ENCODE data around the gene CHAC1.
"Not testable (repeated sequence)": the region's sequence is repeated elsewhere in the genome, so short reads cannot be mapped to it uniquely, and the experiment has no call there.

The CHAC1 gene

DNA sequence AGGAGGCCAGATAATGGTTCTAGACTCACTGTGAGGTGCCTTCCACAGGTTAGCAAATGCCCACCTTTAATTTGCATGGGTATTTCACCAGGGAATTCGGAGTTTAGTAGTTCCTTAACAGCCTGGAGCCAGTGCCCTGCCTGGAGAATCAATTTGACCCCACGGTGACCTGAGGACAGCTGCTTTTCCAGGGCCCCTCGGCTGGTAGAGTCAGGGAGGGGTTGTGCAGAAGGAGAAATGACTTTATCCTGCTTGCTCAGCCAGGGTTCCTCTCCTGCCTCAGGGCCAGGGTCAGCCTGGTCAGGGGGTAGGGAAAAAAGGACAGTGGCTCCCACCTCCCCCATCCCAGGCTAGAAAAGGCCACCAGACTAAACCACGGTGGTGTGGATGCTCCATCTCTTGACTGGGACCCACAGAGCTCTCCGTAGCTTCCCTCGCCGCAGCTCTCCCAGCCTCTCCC is 12.2 kb upstream of the CHAC1 start:
- no peaks in the 10 kb centered on the region for H3K36me3 Mint-ChIP-seq (ENCODE audit: low read depth)
- peaks cover 34% of the 10 kb centered on the region for H3K4me1 Mint-ChIP-seq (ENCODE audit: low read depth)
- no peak overlapping the region for H3K27ac Mint-ChIP-seq
- peak overlapping the region; percentile 65 for H3K4me3 Mint-ChIP-seq
- no peaks in the 10 kb centered on the region for H3K27me3 Mint-ChIP-seq
- no peaks in the 10 kb centered on the region for H3K9me3 Mint-ChIP-seq

DNA sequence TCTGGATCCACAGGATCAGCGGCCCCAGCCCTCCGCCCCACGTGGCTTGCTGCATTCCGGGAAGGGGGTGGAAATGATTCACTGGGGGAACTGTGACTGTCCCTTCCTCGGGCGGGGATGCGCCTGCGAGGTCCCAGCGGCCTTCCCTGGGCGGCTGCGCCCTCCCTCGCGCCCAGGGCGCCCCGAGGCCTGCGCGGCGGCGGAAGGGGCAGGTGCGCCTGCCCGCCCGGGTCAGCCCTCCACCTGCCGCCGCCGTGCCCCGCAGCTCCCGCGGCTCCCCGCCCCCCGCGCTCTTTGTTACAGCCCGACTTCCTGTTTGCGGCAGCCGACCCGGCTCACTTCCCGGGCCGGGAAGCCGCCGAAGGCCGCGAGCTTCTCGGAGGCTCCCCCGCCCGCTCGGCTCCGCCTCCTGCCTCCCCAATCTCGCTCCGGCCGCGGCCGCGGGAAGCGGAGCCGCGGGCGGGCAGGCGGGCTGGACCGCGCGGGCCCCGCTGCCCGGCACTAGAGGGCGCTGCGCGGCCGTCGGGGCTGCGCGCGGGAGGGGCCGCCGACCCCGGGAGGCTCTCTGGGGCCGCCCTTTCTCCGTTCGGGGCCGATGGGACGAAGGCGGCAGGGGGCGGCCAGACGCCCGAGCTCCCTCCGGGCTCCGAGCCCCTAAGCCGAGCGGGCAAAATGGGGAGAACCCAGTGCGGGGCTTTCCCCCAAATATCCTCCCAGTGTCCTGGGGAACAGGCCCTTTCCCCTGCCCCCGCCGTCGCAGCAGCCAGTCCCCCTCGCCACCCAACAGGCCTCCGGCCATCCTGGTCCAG is 11.5 kb upstream of the CHAC1 start:
- H3K4me1 Mint-ChIP-seq (ENCODE audit: low read depth) = peaks cover 34% of the 10 kb centered on the region
- H3K4me3 Mint-ChIP-seq = peak overlapping the region; percentile 80
- no peaks in the 10 kb centered on the region for H3K27me3 Mint-ChIP-seq
- no peaks in the 10 kb centered on the region for H3K9me3 Mint-ChIP-seq
- no peak overlapping the region for H3K27ac Mint-ChIP-seq
- H3K36me3 Mint-ChIP-seq (ENCODE audit: low read depth) = no peaks in the 10 kb centered on the region

DNA sequence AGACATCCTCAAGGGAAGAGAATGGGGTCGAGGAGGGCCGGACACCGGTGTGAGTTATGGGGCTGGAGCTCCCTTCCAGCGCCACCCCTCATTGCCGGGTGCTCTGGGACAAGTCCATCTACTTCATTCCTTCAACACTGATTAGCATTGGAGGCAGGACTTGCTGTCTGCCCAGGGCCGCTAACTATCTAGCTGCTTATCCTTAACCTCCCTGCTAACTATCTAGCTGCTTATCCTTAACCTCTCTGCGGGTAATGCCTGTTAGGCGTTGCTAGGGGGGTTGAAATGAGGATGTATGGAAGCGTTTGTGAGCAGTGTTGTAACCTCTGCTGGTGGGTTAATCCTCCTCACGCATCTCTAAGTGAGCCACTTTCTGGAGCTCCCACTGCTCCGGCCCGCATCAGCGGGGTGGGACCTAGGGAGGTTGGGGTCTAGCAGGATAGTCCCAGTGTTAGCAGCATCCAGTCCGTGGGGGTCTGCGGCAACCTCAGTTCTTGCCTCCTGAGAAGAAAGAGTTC is 10.9 kb upstream of the CHAC1 start:
- Mint-ChIP-seq H3K9me3 (no peaks in the 10 kb centered on the region), H3K4me1 (ENCODE audit: low read depth) (peaks cover 34% of the 10 kb centered on the region), H3K36me3 (ENCODE audit: low read depth) (no peaks in the 10 kb centered on the region), H3K4me3 (peak overlapping the region; percentile 80), H3K27me3 (no peaks in the 10 kb centered on the region), H3K27ac (peak overlapping the region; percentile 59)

DNA sequence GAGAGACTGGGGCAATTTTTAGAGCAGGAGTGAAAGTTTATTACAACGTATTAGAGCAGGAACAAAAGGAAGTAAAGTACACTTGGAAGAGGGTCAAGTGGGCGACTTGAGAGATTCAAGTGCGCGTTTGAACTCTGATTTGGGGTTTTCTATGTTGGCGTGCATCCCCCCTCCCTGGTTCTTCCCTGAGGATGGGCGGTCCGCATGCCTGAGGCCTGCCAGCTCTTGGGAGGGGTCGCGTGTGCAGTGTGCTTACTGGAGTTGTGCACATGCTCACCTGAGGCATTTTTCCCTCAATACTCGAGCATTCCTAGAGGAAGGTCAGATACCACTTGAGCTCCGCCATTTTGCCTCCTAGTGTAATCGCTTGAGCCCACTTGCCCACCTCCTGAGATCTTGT is 10.4 kb upstream of the CHAC1 start:
- H3K4me3 Mint-ChIP-seq = peak overlapping the region; percentile 80
- no peaks in the 10 kb centered on the region for H3K27me3 Mint-ChIP-seq
- H3K36me3 Mint-ChIP-seq (ENCODE audit: low read depth) = no peaks in the 10 kb centered on the region
- H3K4me1 Mint-ChIP-seq (ENCODE audit: low read depth) = peaks cover 34% of the 10 kb centered on the region
- H3K9me3 Mint-ChIP-seq = no peaks in the 10 kb centered on the region
- peak overlapping the region; percentile 59 for H3K27ac Mint-ChIP-seq

DNA sequence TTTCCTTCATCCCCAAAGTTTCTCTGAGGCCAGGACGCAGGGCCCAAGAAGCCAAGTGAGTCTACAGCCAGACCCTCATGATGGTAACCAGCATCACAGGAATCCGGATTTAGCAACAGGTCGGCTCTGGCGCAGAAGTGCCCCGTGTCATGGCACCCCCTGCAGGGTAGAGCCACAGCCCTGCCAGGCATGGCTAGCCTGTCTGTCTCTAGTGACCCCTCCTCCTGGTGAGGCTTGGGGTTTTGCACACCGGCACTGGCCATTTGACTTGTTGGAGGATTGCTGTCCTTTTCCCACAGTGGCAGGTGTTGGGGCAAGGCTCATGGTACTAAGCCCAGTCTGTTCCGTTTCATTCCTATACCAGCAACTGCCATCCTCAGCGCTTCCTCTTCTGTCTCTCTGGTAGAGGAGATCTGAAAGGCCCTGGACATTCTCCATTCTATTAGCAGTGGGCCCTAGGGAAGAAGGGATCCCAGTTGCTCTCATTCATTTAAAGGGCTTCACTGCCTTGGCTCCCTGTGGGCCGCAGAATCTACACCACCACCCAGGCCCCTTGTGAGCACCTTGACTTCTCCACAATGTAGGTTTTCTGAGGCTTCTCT is 9.4 kb upstream of the CHAC1 start:
- Mint-ChIP-seq H3K27ac (no peak overlapping the region), H3K9me3 (no peaks in the 10 kb centered on the region), H3K36me3 (ENCODE audit: low read depth) (no peaks in the 10 kb centered on the region), H3K4me3 (no peak overlapping the region), H3K27me3 (no peaks in the 10 kb centered on the region), H3K4me1 (ENCODE audit: low read depth) (peaks cover 34% of the 10 kb centered on the region)

DNA sequence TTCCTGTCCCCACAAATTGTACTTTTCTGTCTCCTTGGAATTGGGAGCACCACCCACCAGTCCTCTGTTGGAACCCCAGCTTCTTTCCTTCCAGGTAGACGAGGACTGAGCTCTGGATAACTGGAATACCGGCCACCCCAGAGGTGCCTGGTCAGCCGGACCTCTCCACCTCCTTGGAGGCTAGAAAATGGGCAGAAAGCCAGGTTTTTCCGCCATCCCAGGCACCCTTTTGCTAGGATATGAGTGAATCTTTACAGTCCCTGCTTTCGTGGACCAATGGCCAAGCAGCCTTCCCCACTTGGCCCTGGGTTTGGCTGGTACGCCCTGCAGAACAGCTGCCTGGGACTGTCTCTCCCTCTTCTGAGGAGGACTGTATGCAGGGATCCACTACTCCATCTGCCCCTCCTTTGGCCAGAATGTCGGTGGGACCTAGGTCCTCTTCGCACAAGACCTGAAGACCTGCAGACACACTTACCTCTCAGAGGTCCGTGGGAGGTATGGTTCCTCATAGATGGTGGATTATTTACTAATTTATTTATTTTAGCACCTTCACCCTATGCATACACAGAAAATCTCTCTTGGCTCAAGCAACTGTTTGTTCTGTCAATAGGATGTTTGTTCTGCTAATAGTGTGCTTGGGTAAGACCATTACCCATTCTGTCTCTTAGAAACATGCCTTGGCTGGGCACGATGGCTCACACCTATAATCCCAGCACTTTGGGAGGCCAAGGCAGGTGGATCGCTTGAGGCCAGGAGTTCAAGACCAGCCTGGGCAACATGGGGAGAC is 8.6 kb upstream of the CHAC1 start:
- peaks cover 33% of the 10 kb centered on the region for H3K4me1 Mint-ChIP-seq (ENCODE audit: low read depth)
- H3K27me3 Mint-ChIP-seq = no peaks in the 10 kb centered on the region
- no peak overlapping the region for H3K4me3 Mint-ChIP-seq
- no peak overlapping the region for H3K27ac Mint-ChIP-seq
- H3K36me3 Mint-ChIP-seq (ENCODE audit: low read depth) = no peaks in the 10 kb centered on the region
- no peaks in the 10 kb centered on the region for H3K9me3 Mint-ChIP-seq

DNA sequence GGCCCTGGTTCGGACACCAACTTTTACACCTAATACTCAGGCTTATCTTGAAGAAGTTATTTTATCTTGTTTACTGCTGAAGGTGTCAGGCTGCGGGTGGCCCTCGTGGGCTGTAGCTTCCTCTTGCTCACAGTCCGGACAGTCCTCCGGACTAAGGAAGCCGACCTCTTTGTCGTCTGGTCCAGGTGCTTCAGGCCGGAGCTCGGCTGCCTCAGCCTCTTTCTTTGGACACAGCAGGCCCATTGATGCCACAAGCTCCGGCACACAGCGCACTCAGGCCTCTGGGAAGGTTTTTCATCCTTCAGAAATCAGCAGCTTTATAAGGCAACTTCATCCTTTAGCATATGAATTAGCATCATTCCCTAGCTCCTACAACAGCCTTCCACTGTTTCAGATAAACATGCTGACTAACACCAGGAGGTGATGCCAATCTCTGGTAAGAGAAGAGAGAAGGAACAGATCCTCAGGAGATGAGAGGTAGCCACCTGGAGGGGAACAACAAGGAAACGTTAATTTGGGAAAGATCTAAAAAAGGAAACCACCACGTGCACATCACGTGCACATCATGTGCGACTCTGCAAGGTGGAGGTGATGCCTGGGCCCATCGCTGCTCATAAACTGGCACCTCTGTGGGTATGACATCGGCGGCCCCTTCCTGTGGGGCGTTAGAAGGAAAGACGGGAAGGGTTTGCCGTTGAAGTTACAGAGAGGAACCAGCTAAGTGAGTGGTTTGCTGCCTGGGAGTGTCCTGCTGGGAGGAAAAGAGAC is 4.4 kb upstream of the CHAC1 start:
- Mint-ChIP-seq H3K27ac (no peak overlapping the region), H3K36me3 (ENCODE audit: low read depth) (peaks cover 6% of the 10 kb centered on the region), H3K27me3 (no peaks in the 10 kb centered on the region), H3K9me3 (no peaks in the 10 kb centered on the region), H3K4me3 (no peak overlapping the region), H3K4me1 (ENCODE audit: low read depth) (peaks cover 18% of the 10 kb centered on the region)

DNA sequence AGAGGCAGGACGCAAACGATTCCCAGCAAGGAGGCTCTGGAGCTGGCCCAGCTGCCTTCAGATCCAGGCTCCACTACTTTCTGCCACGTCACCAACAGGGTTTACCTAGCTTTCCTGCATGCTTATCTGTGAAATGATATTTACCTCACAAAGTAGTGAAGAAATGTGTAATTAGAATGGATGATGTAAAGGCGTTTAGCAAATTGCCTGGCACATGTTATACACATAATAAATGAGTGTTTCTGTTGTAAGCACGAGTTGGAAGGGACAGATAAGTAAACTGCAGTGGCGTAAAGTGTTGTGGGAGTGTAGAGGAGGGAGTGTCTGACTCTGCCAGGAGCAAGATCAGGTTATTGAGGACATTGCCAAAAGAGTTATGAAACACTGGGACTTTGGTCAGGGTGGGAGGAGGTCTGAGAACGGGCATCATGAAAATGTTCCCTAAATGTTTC is 3.5 kb upstream of the CHAC1 start:
- Mint-ChIP-seq H3K9me3 (no peaks in the 10 kb centered on the region), H3K4me3 (no peak overlapping the region), H3K27me3 (no peaks in the 10 kb centered on the region), H3K36me3 (ENCODE audit: low read depth) (peaks cover 13% of the 10 kb centered on the region), H3K27ac (no peak overlapping the region), H3K4me1 (ENCODE audit: low read depth) (peaks cover 26% of the 10 kb centered on the region)

DNA sequence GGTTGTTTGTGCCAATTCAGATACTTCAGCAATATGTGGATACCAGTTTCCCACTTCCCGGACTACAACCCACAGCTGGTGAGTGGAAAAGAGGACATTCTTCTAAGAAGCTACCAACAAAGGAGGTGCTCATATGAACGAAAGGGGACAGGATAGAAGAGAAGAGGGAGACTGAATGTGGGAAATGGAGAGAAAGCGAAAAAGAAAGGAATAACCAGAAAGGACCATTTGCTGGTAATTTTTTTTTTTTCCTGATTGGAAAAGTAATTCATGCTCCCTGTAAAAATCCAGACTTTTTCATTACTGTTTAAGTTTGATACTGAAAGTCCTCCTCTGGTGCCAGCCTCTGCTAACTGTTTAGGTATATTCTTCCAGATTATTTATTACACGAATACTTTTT is 1.5 kb upstream of the CHAC1 start:
- Mint-ChIP-seq H3K27ac (peak overlapping the region; percentile 97), H3K9me3 (no peaks in the 10 kb centered on the region), H3K4me3 (peak overlapping the region; percentile 87), H3K36me3 (ENCODE audit: low read depth) (peaks cover 23% of the 10 kb centered on the region), H3K27me3 (no peaks in the 10 kb centered on the region), H3K4me1 (ENCODE audit: low read depth) (peaks cover 36% of the 10 kb centered on the region)

DNA sequence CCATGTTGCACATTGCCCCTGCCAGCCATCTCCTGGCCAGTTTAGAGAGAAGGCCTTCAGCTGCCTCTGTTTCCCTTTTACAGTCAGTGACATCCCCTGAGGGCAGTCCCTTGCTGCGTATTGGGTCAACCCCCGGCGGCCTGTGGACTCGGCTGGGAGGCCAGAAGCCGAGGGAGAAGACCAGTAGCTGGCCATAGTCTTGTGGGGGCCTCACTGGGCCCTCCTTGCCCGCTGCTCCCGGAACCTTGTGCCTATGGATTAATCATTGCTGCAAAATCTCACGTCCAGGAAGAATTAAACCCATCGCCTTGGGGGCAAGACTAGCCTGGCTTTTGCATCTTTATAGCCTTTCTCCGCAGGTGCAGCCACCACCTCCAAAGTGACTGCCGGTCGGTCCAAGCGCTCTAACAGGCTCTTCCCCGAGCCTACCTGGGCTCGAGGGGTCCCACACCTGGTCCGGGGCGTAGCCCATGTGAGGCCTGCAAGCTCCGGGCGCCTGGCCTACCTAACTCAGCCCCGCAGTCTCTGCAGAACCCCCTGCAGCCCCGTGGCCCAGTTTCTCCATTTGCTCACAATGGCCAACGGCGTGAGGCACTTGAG is 870 bp upstream of the CHAC1 start:
- Mint-ChIP-seq H3K36me3 (ENCODE audit: low read depth) (peaks cover 23% of the 10 kb centered on the region), H3K9me3 (no peaks in the 10 kb centered on the region), H3K4me3 (peak overlapping the region; percentile 87), H3K27ac (peak overlapping the region; percentile 97), H3K27me3 (no peaks in the 10 kb centered on the region), H3K4me1 (ENCODE audit: low read depth) (peaks cover 36% of the 10 kb centered on the region)

DNA sequence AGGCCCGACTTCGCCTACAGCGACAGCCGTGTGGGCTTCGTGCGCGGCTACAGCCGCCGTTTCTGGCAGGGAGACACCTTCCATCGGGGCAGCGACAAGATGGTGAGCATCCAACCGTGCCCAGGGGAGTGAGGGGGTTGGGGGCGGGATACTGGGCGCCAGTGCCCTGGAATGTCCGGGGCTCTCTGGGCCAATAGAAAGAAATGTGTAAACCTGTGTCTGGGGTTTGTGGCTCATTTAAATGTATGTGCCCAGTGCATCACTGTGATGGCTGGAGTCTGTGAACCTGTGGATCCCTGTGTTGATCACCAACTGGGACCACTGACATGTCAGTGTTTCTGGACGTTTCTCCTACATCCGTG is 423 bp downstream of the CHAC1 start:
- Mint-ChIP-seq H3K4me3 (peak overlapping the region; percentile 87), H3K36me3 (ENCODE audit: low read depth) (peaks cover 23% of the 10 kb centered on the region), H3K4me1 (ENCODE audit: low read depth) (peaks cover 36% of the 10 kb centered on the region), H3K9me3 (no peaks in the 10 kb centered on the region), H3K27me3 (no peaks in the 10 kb centered on the region), H3K27ac (peak overlapping the region; percentile 97)

DNA sequence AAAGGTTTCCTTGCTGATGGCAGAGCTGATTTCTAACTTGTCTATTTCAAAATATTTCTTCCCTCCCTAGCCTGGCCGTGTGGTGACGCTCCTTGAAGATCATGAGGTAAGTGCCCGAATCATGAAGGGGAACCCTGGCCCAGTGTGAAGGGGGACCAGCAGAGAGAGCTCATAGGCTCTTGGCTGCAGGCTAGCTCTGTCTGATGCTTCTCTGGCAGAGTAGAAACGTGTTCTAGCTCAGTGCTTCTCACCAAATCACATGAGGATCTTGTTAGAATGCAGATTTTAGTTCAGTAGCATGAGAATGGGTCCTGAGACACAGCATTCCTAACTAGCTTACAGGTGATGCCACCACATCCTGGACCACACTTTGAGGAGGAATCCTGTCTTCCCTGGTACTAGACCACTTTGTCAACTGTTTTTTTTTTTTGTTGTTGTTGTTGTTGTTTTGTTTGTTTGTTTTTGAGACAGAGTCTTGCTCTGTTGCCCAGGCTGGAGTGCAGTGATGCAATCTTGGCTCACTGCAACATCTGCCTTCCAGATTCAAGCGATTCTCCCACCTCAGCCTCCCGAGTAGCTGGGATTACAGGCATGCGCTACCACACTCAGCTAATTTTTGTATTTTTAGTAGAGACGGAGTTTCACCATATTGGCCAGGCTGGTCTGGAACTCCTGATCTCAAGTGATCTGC is 1.0 kb downstream of the CHAC1 start:
- not testable (repeated sequence) for H3K27me3 Mint-ChIP-seq, H3K9me3 Mint-ChIP-seq
- Mint-ChIP-seq H3K4me1 (ENCODE audit: low read depth) (peaks cover 36% of the 10 kb centered on the region), H3K4me3 (peak overlapping the region; percentile 87), H3K36me3 (ENCODE audit: low read depth) (peaks cover 23% of the 10 kb centered on the region), H3K27ac (peak overlapping the region; percentile 97)

DNA sequence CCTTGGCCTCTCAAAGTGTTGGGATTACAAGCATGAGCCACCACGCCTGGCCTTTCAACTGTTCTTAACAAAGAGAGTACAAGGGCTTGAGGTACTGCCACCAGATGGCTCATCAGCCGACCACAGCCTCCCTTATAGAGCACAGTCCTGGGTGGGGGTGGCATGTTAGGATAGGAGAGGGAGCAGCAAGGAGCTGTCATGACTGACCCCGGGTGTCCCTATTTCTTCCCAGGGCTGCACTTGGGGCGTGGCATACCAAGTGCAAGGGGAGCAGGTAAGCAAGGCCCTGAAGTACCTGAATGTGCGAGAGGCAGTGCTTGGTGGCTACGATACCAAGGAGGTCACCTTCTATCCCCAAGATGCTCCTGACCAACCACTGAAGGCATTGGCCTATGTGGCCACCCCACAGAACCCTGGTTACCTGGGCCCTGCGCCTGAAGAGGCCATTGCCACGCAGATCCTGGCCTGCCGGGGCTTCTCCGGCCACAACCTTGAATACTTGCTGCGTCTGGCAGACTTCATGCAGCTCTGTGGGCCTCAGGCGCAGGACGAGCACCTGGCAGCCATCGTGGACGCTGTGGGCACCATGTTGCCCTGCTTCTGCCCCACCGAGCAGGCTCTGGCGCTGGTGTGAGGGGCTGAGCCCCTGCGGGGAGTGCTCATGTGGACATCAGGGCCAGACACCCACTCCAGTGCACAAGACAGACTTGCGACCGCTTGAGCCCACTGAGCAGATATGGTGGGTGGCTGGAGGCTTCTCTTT is 2.1 kb downstream of the CHAC1 start:
- Mint-ChIP-seq H3K4me3 (peak overlapping the region; percentile 87), H3K27me3 (no peaks in the 10 kb centered on the region), H3K4me1 (ENCODE audit: low read depth) (peaks cover 36% of the 10 kb centered on the region), H3K36me3 (ENCODE audit: low read depth) (peaks cover 23% of the 10 kb centered on the region), H3K27ac (no peak overlapping the region), H3K9me3 (no peaks in the 10 kb centered on the region)
